Heart right ventricle (tissue), 16 donors: ENCODE results near the gene HNF4A. TPM values are rescaled to one million over a fixed set of nuclear protein-coding genes. Genes with fewer than 3 reads are reported as not detected.

Experiments
- ATAC-seq, 8 donors: fragments of 200-7000 bp; cut with Tn5 transposase; one replicate each; pipeline ENCODE4 v1.9.1; 2020; ENCODE audit warnings: mild to moderate bottlenecking in 8 of 8, moderate library complexity in 8 of 8, moderate number of reproducible peaks in 1 of 8
- DNase-seq, 2 donors: peaks; one replicate each; pipeline ENCODE4 v3.0.0-alpha.2; 2020
- H3K27ac ChIP-seq, 10 donors: fragments of 200-600 bp; sonication (generic) in 2 of 10; one replicate each; pipeline versions ENCODE4 v1.5.0 to v1.8.0; 2020 to 2022; ENCODE audit warnings: mild to moderate bottlenecking in 3 of 10
- H3K27me3 ChIP-seq, 7 donors: fragments of 200-600 bp; one replicate each; pipeline ENCODE4 v1.8.0; 2021 to 2022; ENCODE audit warnings: mild to moderate bottlenecking in 2 of 7
- H3K36me3 ChIP-seq, 9 donors: fragments of 200-600 bp; sonication (generic) in 1 of 9; one replicate each; pipeline versions ENCODE4 v1.5.0 to v1.8.0; 2020 to 2022; ENCODE audit warnings: mild to moderate bottlenecking in 2 of 9
- H3K4me1 ChIP-seq, 9 donors: fragments of 200-600 bp; sonication (generic) in 1 of 9; one replicate each; pipeline versions ENCODE4 v1.5.0 to v1.8.0; 2020 to 2022; ENCODE audit warnings: mild to moderate bottlenecking in 4 of 9
- H3K4me3 ChIP-seq, 10 donors: fragments of 200-600 bp; sonication (generic) in 2 of 10; one replicate each; pipeline versions ENCODE4 v1.5.0 to v1.8.0; 2020 to 2022; ENCODE audit warnings: mild to moderate bottlenecking in 7 of 10, moderate library complexity in 2 of 10
- H3K9me3 ChIP-seq, 11 donors: fragments of 200-600 bp in 10 of 11; sonication (generic) in 2 of 11; one replicate each; pipeline versions ENCODE4 v1.5.0 to v1.8.0; 2013 to 2022; ENCODE audit warnings: mild to moderate bottlenecking in 2 of 11, control low read depth in 1 of 11, moderate library complexity in 1 of 11
- CTCF ChIP-seq, 9 donors: fragments of 200-600 bp; sonication (generic) in 2 of 9; IDR thresholded peaks; one replicate each; pipeline versions ENCODE4 v1.5.0 to v1.8.0; 2021 to 2022; ENCODE audit warnings: antibody characterized with exemption in 9 of 9, mild to moderate bottlenecking in 5 of 9, moderate library complexity in 1 of 9
- WGBS, 2 donors: extraction: QIAGEN DNeasy Blood & Tissue Kit; methylation state at CpG; one replicate each; pipeline ENCODE4 v1.1.7; 2013; ENCODE audit warnings: inconsistent platforms in 1 of 2; 5-methylcytosine and 5-hydroxymethylcytosine counted together
- intact Hi-C, 10 donors: fragments of 100-400 bp; cut with DNase I; formaldehyde crosslinking; loops; one replicate each; pipeline versions ENCODE4 v1.11.1 to v1.14.2; 2022
- polyA plus RNA-seq, 2 donors: library from polyadenylated mRNA; stranded (reverse); fragments of 200-250 nt; gene quantifications; one replicate each; pipeline ENCODE4 v1.2.3, GENCODE V29; 2013
- total RNA-seq, 10 donors: library from RNA; stranded (reverse); fragmentation: NEBNext Ultra II Directional in 3 of 10; extraction: Animal tissue kit (Norgen Biotek cat#: 25700) in 3 of 10; gene quantifications; one replicate each; pipeline versions ENCODE4 v1.2.1 to v1.2.4, GENCODE V29; 2021 to 2023
- donor health status: Arrhythmogenic right ventricular cardiomyopathy.
- donor health status: ischemic (EF 13 %, LVEDD 7.1; RV severe dilation, severe dysfunction).
- donor health status: healthy with polysubstance abuse.
- donor health status: DM: no; HTN: yes; CAD: no.
- donor health status: DM: no; HTN: no; CAD: no.
- donor health status: ischemic (EF 25% LVEDD 6.9; RV normal size, moderate dysfunction).
- donor health status: ischemic (EF 25% LVEDD 5.7; RV mildly dilated, moderate dysfunction).
- donor health status: healthy.
- donor health status: DM: yes; HTN: yes; CAD: no.
- donor health status: Ischemic cardiomyopathy.
- donor health status: ischemic (EF 35%, LVEDD 5.7; RV mildly dilated, moderate dysfunction).
- donor health status: nonischemic (EF 11% LVEDD 7.7; RV severe dilation, severe dysfunction).
- donor health status: DM: yes; HTN: yes; CAD: no.
- donor health status: PGD.
- donor health status: ischemic (EF 29% LVEDD 5.4; RV normal size, mild dysfunction).
- donor health status: nonischemic (EF 23%, LVEDD 6.1; RV moderate dilation, normal function).

Gene HNF4A
- total and polyA plus RNA-seq, 12 donors = under 0.01 TPM; not detected in 11

- Histone ChIP-seq H3K36me3 (no peaks in the 10 kb centered on the region), H3K4me1 (no peaks in the 10 kb centered on the region), H3K4me3 (no peak overlapping the region), H3K27me3 (peaks cover 0 to 36% (median 14%) of the 10 kb centered on the region in 7 donors), H3K9me3 (no peaks in the 10 kb centered on the region), H3K27ac (no peak overlapping the region)
- intact Hi-C loops = no loop called here
- WGBS, 2 donors = 74 to 79% methylated on average over 4 of the region's 4 CpGs
- no peak for ATAC-seq
- DNase-seq = no peak
- no peak for TF ChIP-seq CTCF (IDR thresholded peaks at IDR 0.05)
These were observed 65.0 kb downstream of the HNF4A start for GRCh38 chr20:44420497-44420896.

GRCh38 chr20:44422083-44422482 is 66.6 kb downstream of the HNF4A start:
- 68 to 69% methylated on average over 3 of the region's 3 CpGs for WGBS, 2 donors
- TF ChIP-seq CTCF (IDR thresholded peaks at IDR 0.05) = no peak
- Histone ChIP-seq H3K36me3 (no peaks in the 10 kb centered on the region), H3K4me1 (no peaks in the 10 kb centered on the region), H3K27me3 (peaks cover 0 to 29% (median 14%) of the 10 kb centered on the region in 7 donors), H3K27ac (no peak overlapping the region), H3K9me3 (no peaks in the 10 kb centered on the region), H3K4me3 (no peak overlapping the region)
- ATAC-seq (no peak), DNase-seq (no peak)
- intact Hi-C loops = no loop called here

- TF ChIP-seq CTCF (IDR thresholded peaks at IDR 0.05) = no peak
- H3K9me3 ChIP-seq = no peaks in the 10 kb centered on the region
- 49 to 61% methylated on average over 5 of the region's 5 CpGs for WGBS, 2 donors
- H3K27me3 ChIP-seq = peaks cover 0 to 29% (median 14%) of the 10 kb centered on the region in 7 donors
- ATAC-seq (no peak), DNase-seq (no peak)
- H3K4me1 ChIP-seq = no peaks in the 10 kb centered on the region
- no peak overlapping the region for H3K27ac ChIP-seq
- H3K36me3 ChIP-seq = no peaks in the 10 kb centered on the region
- H3K4me3 ChIP-seq = no peak overlapping the region
- intact Hi-C loops = no loop called here
These were observed 68.0 kb downstream of the HNF4A start for GRCh38 chr20:44423480-44423879.

- H3K36me3 ChIP-seq = no peaks in the 10 kb centered on the region
- intact Hi-C loops = no loop called here
- H3K4me3 ChIP-seq = no peak overlapping the region
- peaks cover 0 to 29% (median 14%) of the 10 kb centered on the region in 7 donors for H3K27me3 ChIP-seq
- no peak overlapping the region for H3K27ac ChIP-seq
- WGBS, 2 donors = 84 to 88% methylated on average over 14 of the region's 14 CpGs
- no peaks in the 10 kb centered on the region for H3K4me1 ChIP-seq
- TF ChIP-seq CTCF (IDR thresholded peaks at IDR 0.05) = no peak
- H3K9me3 ChIP-seq = no peaks in the 10 kb centered on the region
- DNase-seq (no peak), ATAC-seq (no peak)
These were observed 68.6 kb downstream of the HNF4A start for GRCh38 chr20:44424039-44424495.
